Measurements from ENCODE around the gene RASD1.
A peak's percentile ranks its signal among the peaks of the same experiment; 100 is the strongest.

RASD1 gene

DNA sequence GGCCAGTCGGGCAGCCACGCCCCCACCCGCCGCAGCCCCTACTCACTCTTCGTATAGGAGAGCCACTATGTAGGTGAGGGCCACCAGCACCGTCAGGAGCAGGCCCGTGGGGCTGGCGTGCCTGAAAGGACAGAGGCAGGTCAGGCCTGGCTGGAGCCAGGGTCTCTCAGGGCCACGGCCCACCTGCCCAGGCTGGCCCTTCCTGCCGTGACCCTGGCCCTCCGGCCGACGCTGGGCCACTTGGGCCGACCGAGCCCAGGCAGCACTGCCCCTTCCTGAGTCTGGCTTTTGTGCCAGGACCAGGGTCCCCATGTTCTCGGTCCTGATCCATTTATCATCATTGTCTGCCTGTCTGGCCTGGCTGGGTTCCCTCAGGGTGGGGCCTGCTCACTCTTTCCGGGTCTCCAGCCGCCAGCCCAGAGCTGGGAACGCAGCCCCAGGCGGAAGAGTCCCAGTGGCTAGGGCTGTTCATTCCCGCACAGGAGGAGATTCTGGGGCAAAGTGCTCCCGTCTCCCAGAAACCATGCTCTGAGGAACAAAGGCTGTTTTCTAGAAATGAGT is 10.1 kb upstream of the RASD1 start:
- DNase-seq (ENCODE audit: low spot score): no peak
- no peak overlapping the region for H3K4me3 ChIP-seq
- peak overlapping the region in 1 of 2 donors; percentile 20 for H3K27ac ChIP-seq
- TF ChIP-seq CTCF (IDR thresholded peaks at IDR 0.05): no peak

- Histone ChIP-seq H3K27ac (no peak overlapping the region), H3K4me3 (no peak overlapping the region)
- no peak for TF ChIP-seq CTCF (IDR thresholded peaks at IDR 0.05)
- DNase-seq (ENCODE audit: low spot score): no peak
Measured at GRCh38 chr17:17505610-17506171, 9.5 kb upstream of the RASD1 start.

- no peak overlapping the region for H3K27ac ChIP-seq
- H3K4me3 ChIP-seq: no peak overlapping the region
- no peak for TF ChIP-seq CTCF (IDR thresholded peaks at IDR 0.05)
- no peak for DNase-seq (ENCODE audit: low spot score)
Measured at GRCh38 chr17:17505151-17505550, 9.0 kb upstream of the RASD1 start.

GRCh38 chr17:17504341-17505140 is 8.3 kb upstream of the RASD1 start:
- DNase-seq (ENCODE audit: low spot score): no peak
- no peak overlapping the region for H3K27ac ChIP-seq

GRCh38 chr17:17503566-17504130 is 7.5 kb upstream of the RASD1 start:
- no peak overlapping the region for H3K4me3 ChIP-seq
- no peak for DNase-seq (ENCODE audit: low spot score)
- no peak overlapping the region for H3K27ac ChIP-seq
- no peak for TF ChIP-seq CTCF (IDR thresholded peaks at IDR 0.05)

More at GRCh38 chr17:17504341-17505140, 8.3 kb upstream of the RASD1 start:
- H3K4me3 ChIP-seq: no peak overlapping the region
- TF ChIP-seq CTCF (IDR thresholded peaks at IDR 0.05): no peak

DNA sequence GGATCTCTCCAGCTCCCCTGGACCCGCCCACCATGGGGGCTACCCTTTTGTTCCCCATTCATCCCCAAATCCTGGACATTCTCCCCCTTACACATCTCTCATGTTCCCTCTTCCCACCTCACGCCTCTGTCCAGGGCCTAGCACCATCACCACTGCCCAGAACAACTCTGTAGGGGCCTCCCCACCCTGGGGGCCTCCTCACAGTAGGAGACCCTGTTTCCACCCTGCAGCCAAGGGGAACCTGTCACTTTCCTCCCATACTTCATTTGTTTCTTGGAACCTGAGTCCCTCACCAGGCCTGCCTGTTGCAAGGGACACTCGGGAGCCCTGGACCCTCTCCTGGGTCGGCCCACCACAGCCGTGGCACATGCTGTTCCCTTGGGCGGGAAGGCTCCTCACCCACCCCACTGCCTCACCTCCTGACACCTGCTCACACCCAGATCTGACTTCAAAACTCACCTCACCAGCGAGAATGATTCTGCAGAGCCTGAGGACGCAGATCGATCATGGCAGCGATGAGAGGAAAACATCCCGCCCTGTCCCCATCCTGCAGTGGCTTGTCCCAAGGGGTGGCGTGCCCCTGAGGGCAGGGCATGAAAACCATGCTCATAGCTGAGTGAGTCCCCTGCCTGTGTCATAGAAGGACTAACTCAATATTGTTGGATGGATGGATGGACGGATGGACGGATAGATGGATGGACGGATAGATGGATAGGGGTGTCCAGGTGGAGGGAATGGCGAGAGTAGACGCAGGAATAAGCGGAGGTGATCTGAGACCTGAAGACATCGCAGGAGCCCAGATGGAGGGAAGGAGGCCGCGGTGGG is 6.8 kb upstream of the RASD1 start:
- no peak for TF ChIP-seq CTCF (IDR thresholded peaks at IDR 0.05)
- no peak overlapping the region for H3K27ac ChIP-seq
- H3K4me3 ChIP-seq: no peak overlapping the region
- no peak for DNase-seq (ENCODE audit: low spot score)

Data from coronary artery (tissue), 2 donors.